Stimulated activated CD8-positive, alpha-beta memory T cell treated with anti-CD3 and anti-CD28 coated beads, Interleukin-7, amount 100 ng/mL, for 48 hours (primary cell): ENCODE results near the gene COL13A1.

Experiments used
- DNase-seq, 2 donors: peaks; one replicate each; pipeline ENCODE4 v3.0.0-alpha.2; 2020; ENCODE audit warnings: low read depth in 1 of 2; ENCODE audit errors: extremely low read depth in 1 of 2

Gene COL13A1

GRCh38 chr10:69901628-69902505, 100.2 kb downstream of the COL13A1 start:
- DNase-seq = no peak

GRCh38 chr10:69902835-69903535, 101.3 kb downstream of the COL13A1 start:
- no peak for DNase-seq

DNA sequence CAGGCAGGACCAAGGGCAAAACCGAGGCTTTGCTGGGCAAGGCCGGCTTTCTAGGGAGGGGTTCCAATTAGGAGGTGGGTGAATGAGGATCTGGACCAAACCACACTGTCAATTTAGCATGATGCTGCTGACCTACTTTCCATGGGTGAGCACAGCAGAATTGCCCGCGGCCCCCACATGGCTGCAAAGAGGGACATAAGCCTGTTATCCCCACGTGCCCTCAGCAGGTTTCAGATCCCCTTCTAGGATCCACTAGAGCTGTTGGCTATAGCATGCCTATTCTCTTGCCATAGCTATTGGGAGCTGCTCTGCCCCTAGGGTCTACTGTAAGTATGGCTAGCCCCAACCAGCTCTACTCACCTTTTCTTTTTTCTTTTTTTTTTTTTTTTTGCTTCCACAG, 102.8 kb downstream of the COL13A1 start:
- no peak for DNase-seq

DNA sequence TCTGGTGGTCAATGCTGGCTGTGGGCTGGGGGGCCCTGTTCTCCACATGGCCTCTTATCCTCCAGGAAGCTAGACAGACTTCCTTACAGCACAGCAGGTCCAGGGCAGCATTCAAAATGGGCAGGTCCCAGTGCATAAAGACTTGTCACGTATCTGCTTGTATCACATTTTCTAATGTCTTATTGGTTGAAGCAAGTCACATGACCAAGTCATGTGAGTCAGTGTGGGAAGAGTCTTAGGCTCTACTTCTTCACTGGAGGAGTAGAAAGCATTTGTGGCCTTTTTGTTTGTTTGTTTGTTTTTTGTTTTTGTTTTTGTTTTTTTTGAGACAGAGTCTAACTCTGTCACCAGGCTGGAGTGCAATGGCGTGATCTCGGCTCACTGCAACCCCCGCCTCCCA, 104.7 kb downstream of the COL13A1 start:
- no peak for DNase-seq

GRCh38 chr10:69907517-69907916, 105.8 kb downstream of the COL13A1 start:
- DNase-seq = no peak

DNA sequence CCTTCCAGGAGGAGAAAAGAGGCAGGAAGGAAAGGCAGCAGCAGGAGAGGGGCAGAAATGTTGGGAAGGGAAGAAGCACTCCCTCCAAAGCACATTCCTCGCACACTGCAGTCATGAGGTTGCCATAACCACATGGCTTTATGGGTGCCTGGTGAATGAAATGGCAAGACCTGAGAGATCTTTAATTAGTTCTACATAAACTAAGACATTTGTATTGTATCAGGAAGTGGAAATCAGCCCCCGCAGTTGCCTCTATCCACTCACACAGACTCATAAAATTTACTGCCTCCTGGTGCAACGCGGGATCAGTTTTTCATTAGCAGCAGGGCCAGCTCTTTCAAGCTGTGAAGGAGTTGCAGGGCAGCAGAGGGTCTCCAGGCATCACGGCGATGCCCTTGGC, 106.4 kb downstream of the COL13A1 start:
- DNase-seq = no peak

- no peak for DNase-seq
These were observed 108.9 kb downstream of the COL13A1 start for GRCh38 chr10:69910561-69910960.

DNA sequence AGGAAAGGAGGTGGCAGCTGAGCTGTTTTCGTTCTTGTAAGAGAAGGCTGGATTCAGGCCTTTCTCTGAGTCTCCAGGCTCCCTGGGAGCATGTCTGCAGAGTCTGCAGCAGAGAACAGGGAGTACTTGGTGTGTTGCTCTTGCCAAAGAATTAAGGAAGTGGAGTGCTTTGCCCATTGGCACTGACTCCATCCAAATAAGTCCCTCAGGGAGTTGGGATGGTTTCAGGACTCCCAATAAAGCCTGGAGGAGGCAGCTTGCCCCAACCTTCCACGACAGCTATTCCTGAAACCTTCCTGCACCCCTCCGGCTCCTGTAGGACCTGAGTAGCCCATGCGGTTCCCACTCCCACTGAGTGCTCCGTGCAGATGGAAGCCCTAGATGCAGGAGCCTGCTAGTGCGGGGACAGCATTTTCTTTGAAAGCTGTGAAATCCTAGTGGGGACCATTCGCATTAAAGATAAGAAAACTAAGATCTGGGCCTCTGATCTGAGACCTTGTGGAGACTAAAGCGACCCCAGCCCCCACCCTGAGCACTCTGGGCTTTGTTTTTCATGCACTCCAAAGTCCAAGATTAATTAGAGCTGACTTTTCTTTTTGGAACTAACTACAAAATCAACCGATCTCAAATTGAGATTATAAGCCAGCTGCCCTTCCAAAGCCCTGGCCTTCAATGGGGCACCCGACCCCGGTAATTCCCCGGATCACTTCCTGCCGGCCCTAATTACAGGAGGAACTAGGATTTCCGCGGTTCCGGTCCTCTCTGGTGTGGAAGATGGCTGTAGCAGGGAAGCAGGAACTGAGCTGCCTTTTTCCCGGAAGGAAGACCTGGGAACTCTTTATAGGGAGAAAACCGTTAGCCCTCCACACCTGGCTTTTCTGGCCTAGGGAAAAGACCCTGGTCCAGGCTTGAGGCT, 110.2 kb downstream of the COL13A1 start:
- no peak for DNase-seq

GRCh38 chr10:69912589-69912988, 110.9 kb downstream of the COL13A1 start:
- no peak for DNase-seq

DNA sequence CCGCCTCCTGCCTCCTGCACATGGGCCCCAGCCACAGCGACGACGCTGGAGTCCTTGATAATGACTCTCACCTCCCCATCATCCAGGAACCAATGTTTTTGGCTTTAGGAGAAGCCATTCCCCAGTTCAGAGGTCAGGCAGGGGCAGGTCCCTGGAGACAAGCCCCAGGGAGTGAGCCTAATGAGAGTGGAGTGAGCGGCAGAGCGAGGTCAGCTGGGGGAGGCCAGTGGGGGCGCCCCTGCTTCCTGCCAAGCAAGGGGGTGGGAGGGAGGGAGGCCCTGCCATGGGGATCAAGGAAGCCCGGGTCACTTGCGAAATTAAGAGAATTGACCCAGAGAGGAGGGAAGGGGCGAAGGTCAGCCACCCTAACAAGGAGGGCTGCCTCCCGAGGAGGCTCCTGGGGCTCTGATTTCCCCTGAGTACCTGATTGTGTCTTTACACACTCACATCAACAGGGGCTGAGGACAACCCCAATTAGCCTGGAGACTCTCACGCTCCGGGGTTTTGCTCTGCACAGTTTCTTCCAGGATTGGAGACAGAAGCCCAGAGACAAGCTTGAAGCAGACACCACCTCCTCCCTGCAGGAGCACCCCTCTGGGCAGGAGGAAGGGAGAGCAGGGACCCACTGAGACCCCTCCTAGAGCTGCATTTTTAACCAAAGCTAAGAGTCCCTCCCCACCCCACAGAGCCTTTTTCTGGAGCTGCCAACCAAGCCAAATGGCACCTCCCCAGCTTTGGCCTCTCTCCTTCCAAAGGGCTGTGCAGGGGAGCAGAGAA, 112.1 kb downstream of the COL13A1 start:
- DNase-seq = no peak

GRCh38 chr10:69914398-69915214, 112.9 kb downstream of the COL13A1 start:
- peak; percentile 11 to 31 for DNase-seq

- DNase-seq = no peak
These were observed 113.5 kb downstream of the COL13A1 start for GRCh38 chr10:69915215-69915560.

DNA sequence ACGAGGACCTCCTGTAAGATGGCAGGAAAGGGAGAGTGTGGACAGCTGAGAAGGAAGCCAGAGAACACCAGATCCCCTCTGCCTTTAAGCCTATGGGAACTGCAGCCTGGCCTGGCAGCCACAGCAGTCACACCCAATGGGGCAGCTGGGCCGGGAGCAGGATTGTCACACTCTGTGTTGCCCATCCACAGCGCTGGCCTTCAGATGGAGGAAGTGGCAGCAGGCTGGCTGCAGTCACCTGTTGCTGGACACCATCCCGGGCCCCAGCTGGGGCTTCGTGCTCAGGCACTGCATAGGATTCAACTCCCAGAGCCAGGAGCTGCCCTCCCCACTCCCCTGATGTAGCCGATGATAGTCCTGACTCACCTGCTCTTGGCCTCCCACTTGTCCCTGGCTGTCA, 114.4 kb downstream of the COL13A1 start:
- no peak for DNase-seq

- DNase-seq = no peak
These were observed 116.3 kb downstream of the COL13A1 start for GRCh38 chr10:69918036-69918435.

GRCh38 chr10:69919250-69919649, 117.5 kb downstream of the COL13A1 start:
- no peak for DNase-seq

DNA sequence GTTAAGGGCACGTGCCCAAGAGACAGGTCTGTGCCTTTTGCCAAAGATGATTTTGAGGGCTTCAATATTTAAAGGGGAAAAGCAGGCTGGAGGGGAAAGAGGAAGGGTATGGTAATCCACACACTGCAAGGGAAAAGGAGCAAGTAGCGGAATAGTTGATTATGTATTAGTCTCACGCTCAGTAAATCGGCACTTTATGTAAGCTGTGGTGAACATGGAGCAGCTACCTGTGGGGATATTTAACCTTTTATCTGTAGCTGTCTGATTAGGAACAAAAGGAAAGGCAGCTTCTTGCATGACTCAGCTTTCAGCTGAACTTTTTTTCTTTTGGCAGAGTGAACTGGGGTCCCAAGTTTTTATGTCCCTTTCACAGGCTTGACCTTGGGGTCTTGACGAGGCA, 123.4 kb downstream of the COL13A1 start:
- no peak for DNase-seq

GRCh38 chr10:69928339-69928738, 126.6 kb downstream of the COL13A1 start:
- no peak for DNase-seq

DNA sequence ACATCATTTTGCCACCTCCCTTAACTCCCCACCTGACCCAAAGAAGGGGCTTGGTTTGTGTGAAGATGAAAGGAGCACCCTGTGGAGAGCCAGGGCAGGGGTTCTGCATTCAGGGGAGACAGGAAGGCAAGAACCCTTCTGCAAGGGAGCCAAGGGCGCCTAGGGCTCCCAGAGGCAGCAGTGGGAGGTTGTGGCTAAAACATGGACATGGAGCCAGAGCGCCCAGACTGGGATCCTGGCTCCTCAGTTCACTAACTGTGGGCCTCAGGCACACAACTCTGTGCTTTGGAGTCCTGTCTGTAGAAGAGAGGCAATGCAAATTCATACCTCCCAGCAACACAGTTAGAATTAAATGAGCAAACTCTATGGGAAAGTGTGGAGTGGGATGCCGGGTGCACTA, 127.9 kb downstream of the COL13A1 start:
- DNase-seq = no peak

DNA sequence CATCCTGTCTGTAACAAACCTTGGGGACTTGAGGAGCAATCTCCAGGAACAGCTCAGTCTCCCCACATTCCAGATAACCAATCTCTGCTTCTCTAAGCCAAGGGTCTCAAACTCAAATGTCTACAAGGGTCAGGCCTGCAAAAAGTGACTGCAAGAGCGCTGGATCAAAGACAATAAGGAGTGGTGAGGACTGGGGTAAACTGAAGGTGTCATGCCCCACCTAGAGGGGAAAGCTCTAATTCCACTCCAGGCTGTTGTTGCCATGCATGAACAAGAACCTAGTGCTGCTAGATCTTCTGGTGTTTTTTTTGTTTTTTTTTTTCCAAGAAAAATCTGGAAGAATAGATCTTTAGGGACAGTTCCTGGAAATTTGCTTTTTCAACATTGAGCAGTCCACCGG, 133.1 kb downstream of the COL13A1 start:
- no peak for DNase-seq

- DNase-seq = no peak
These were observed 134.4 kb downstream of the COL13A1 start for GRCh38 chr10:69936091-69936490.
